ENCODE data around the gene PPP1CA.

DNA sequence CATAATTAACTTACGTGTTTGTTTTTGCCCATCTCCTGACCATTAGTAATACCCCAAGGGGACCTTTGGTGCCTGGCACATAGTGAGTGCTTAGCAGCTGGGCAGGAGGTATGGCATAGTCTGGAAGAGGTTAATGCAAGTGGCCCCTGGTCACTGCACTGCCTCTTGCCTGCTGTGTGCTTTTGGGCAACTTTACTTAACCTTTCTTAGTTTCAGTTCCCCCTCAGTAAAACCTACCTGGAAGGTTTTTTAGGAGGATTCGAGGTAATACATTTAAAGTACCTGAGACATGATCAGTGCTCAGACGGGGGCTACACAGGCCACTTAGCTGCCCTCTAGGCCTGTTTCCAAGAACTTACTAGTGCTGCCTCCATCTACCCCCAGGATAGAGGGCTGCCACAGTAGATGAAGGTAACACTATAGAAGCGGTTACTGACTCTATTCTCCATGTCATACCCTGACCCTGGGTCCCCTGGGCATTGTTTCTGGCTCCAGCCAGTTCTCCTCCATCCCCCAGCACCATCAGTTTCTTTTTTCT is 51.7 kb downstream of the PPP1CA start:
- TF ChIP-seq, protein P1, sequence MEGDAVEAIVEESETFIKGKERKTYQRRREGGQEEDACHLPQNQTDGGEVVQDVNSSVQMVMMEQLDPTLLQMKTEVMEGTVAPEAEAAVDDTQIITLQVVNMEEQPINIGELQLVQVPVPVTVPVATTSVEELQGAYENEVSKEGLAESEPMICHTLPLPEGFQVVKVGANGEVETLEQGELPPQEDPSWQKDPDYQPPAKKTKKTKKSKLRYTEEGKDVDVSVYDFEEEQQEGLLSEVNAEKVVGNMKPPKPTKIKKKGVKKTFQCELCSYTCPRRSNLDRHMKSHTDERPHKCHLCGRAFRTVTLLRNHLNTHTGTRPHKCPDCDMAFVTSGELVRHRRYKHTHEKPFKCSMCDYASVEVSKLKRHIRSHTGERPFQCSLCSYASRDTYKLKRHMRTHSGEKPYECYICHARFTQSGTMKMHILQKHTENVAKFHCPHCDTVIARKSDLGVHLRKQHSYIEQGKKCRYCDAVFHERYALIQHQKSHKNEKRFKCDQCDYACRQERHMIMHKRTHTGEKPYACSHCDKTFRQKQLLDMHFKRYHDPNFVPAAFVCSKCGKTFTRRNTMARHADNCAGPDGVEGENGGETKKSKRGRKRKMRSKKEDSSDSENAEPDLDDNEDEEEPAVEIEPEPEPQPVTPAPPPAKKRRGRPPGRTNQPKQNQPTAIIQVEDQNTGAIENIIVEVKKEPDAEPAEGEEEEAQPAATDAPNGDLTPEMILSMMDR (conservative IDR thresholded peaks at IDR 0.05 in 1 of 2, IDR thresholded peaks at IDR 0.05 in 1 of 2; ENCODE audit: low read depth in 1 of 2, low read length in 2 of 2), result no peak
- TF ChIP-seq EZH2 (IDR thresholded peaks at IDR 0.05; ENCODE audit: low read length, missing control alignments), result no peak

Data from fibroblast of lung (primary cell).